IPS-18c (cell line): ENCODE results near the gene TBPL1.

Source experiments
- H3K4me3 ChIP-seq: 2 replicates; pipeline ENCODE4 v1.7.0; 2013; ENCODE audit warnings: low read depth, mild to moderate bottlenecking, low read length, moderate library complexity; ENCODE audit not compliant: insufficient read depth
- H3K9me3 ChIP-seq: one replicate; pipeline ENCODE4 v1.6.1; 2013; ENCODE audit warnings: mild to moderate bottlenecking, low read length, moderate library complexity; ENCODE audit not compliant: control insufficient read depth, insufficient read depth

The TBPL1 gene

DNA sequence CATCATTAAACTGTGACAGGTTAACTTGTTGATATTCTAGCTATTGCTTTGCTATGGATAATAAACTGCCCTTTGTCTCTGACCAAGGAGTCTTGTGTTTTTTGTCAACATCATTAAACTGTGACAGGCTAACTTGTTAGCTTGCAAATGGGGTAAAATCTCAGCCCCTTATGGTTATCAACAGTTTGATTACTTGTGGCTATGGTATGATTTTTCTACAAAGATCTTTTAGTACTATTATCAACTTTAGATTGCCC, 63.5 kb downstream of the TBPL1 start:
- Histone ChIP-seq H3K4me3 (no peak overlapping the region), H3K9me3 (no peaks in the 10 kb centered on the region)

DNA sequence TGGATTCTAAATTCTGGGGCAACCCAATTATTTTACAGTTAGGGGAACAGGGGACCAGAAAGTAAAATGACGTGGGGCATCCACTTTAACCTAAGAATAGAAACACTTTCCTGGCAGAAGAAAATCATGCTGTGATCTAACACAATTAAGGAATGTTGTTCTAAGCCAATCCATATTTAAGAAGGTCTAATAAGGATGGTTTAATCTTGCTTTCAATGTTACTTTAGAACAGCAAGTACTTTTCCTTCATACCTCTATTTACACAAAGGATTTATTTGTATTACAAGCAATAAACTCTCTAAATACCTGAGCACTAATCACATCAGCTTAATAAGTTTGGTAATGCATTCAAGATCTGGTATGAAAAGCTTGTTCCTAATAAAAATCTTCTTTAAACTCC, 67.0 kb downstream of the TBPL1 start:
- no peak overlapping the region for H3K4me3 ChIP-seq

DNA sequence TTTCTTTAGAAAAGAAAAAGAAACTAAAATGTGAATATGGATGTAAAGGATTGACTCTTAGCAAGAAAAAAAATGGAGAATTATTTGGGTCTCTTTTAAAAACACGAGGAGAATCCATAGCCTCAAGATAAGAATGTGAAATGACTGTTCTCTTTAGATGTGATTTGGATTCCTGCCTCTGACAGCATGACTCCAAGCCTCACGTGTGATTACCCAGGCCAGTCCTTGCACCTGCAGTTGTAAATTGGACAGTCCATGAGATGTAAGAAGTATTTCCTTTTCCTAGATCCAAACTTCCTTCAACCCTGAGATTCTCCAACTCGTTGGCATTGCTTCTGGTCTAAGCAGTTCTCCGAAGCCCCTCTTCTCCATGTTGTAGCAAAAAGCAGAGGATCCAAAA, 67.5 kb downstream of the TBPL1 start:
- H3K4me3 ChIP-seq: no peak overlapping the region
- peaks cover 2% of the 10 kb centered on the region for H3K9me3 ChIP-seq

More for the DNA sequence above, 67.0 kb downstream of the TBPL1 start:
- H3K9me3 ChIP-seq: peaks cover 2% of the 10 kb centered on the region

DNA sequence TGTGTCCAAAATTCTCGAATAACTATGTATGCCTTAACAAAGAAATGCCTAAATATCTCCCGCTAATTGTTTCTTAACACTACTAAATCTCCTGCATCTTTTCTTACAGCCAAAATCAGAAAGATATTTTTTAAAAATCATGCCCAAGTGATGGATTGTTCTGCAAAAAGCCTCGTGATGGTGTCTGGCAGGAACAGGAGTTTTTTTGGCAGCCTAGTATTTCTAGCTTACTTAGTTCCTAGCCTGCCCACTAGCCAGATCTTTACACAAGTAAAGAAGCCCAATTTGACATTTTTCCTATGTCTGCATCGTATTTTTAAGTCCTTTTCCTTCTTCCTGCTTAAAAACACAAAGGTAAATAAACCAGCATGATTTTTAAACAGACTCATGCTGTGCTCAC, 67.9 kb downstream of the TBPL1 start:
- peaks cover 2% of the 10 kb centered on the region for H3K9me3 ChIP-seq
- no peak overlapping the region for H3K4me3 ChIP-seq

DNA sequence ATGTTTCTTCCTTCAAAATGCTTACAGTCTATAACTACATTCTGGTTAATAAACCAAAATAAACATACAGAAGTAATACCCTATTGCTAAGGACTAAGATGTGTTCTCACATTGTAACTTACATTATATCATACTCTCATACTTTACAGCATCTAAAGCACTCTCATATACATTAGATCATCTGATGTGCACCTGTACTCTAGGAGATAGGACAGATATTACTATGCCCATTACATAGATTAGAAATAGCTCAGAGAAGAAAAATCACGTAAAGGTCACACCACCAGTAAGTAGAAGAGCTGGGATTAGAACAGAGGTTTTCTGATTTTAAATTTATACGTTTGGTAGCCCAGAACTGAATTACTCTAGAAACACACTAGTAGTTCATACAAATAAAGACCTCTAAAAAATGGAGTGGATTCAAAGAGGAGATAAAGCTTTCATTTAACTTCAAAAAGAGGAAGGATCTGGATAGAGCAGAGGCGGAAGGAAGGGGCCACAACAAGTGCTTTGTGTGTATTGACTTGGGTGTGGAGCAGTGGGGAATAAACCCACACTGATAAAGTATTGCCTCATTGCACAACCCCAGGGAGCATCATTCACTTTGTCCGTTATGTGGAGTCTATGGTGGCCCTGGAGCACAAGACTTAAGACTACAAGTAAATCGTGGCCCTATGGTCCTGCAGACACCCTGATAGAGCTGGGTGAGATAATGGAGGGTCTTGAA, 68.5 kb downstream of the TBPL1 start:
- peaks cover 2% of the 10 kb centered on the region for H3K9me3 ChIP-seq
- no peak overlapping the region for H3K4me3 ChIP-seq

DNA sequence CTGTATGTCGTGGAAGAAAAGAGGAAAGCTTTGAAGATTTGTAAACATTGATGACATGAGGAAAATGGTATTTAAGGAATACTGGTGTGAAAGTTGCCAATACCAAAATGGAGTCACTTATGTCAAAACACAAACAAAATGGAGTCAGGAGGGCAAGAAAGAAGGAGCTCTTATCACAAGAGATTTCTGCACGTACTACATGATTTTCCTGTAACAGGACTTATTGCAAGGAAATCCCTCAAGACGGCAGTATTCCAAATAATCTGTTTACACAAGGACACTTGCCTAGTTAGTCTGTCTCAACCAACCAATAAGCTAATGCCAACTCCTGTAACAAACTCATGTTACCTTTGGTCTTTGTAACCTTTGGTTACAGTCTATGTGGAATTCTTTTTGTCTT, 69.6 kb downstream of the TBPL1 start:
- H3K4me3 ChIP-seq: no peak overlapping the region
- peaks cover 2% of the 10 kb centered on the region for H3K9me3 ChIP-seq

DNA sequence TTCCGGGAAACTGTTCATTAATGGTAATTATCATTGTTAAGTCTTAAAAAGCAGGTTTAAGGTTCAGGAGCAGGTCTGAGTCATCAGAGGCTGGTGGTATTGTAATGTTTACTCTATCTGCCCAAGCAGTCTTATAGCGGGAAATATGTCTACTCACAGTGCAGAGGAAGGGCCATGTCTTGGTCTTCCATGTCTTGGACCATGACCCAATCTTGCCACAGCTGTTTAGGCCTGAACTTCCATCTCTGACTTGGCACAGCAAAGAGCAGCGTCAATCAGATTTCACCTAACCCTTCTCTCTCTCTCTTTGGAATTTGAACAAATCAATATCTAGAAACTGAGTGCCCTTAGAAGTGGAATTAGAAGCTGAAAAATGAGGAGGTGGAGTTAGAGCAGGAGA, 73.6 kb downstream of the TBPL1 start:
- Histone ChIP-seq H3K9me3 (peaks cover 2% of the 10 kb centered on the region), H3K4me3 (no peak overlapping the region)

DNA sequence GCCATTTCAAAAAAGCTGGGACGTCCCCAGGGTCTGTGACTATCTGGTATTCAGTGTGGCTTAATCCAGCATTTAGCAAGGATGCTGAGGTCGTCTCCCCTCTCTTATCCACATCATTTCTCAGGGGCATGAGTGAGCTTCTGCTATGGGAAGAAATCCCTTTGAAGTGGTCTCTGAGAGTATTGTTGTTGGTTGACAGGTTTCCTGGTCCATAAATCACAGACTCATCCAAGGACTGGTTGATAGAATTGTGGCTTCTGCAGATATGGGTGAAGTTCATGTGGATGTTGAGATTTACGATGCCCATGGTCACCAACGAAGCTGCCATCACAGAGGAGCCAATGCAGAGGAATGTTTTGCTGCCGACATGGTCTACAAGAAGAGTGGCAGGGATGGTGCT, 75.4 kb downstream of the TBPL1 start:
- Histone ChIP-seq H3K4me3 (no peak overlapping the region), H3K9me3 (no peaks in the 10 kb centered on the region)

DNA sequence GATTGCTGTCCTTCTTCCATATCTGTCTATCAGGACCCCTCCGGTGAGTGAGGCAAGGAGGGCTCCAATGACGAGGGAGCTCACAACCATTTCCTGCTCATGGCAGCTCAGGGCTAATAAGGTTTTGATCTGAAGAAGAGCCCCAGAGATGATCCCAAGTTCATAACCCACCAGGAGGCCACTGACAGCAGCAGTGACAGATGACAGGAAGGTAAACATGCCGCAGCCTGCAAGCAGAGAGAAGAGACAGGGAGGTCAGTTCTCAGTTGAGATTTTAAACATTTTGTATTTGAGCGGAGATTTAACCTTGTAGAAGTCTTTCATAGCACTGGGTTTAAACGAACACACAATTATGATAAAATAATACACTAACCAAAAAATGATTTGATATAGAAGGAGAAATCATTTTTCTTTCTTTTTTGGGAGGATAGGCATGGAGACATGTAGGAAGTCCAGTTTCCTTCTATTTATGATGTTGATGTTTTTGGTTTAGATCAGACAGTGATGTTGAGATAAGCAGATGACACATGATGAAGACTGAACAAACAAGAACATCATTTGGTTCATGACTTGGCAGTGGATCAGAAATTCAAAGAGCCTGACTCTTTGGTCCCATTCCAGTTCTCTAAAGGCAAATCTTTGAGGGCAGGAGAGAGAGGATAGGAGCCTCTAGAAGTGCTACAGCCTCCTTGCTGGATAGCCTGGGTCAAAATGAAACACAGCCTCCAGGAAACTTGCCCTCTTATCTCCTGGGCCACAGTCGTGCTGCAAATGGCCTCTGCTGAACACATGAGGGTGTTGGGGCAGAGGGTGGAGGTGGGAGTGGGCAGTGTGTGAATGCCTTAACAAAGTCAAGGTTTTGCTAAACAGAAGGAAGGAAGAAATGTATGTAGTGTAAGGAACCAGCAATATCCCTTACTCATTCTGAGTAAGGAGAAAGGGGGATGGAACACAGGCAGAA, 76.8 kb downstream of the TBPL1 start:
- H3K4me3 ChIP-seq: no peak overlapping the region

DNA sequence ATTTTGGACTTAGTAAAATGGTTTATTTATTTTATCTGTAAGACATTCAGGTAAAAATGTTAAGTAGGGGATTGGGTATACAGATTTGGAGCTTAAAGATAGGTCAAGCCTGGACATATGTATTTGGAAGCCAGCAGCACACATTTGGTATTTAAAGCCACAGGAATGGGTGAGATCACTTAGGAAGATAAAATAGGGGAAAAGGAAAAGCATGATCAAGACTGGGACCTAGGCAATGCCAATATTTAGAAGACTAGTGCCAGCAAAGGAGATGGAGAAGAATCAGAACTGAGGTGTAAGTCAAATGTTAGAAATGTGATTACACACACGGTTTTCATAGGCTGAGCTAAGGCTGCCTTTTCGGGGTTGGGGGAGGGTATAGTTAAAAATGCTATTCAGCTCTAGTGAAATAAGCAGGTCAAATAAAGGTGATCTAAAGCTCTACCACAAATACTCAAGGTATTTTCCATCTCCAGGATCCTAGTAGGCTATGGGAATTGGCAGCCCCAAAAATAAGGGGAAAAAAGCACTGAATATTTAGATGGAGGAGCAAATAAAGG, 78.8 kb downstream of the TBPL1 start:
- H3K4me3 ChIP-seq: no peak overlapping the region
- H3K9me3 ChIP-seq: no peaks in the 10 kb centered on the region

More for the DNA sequence above, 76.8 kb downstream of the TBPL1 start:
- no peaks in the 10 kb centered on the region for H3K9me3 ChIP-seq

DNA sequence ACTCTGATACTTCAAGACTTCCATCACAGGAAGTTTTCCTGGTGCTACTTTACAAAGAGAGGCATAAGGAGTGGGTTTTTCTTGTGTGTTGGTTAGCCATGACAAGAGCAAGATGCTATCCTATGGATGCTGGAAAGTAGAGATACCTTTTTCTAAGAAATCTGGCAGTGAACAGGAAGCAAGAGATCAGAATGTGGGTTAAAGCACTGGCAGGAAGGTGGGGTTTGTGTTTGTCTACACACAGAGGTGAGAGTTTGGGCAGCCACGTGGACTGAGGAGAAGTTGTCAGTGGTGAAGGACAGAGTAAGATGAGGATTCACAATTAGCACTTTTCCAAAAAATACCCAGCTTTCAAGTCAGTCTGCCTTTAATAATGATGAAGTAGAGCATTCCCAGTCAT, 81.5 kb downstream of the TBPL1 start:
- H3K9me3 ChIP-seq: no peaks in the 10 kb centered on the region
- H3K4me3 ChIP-seq: no peak overlapping the region

DNA sequence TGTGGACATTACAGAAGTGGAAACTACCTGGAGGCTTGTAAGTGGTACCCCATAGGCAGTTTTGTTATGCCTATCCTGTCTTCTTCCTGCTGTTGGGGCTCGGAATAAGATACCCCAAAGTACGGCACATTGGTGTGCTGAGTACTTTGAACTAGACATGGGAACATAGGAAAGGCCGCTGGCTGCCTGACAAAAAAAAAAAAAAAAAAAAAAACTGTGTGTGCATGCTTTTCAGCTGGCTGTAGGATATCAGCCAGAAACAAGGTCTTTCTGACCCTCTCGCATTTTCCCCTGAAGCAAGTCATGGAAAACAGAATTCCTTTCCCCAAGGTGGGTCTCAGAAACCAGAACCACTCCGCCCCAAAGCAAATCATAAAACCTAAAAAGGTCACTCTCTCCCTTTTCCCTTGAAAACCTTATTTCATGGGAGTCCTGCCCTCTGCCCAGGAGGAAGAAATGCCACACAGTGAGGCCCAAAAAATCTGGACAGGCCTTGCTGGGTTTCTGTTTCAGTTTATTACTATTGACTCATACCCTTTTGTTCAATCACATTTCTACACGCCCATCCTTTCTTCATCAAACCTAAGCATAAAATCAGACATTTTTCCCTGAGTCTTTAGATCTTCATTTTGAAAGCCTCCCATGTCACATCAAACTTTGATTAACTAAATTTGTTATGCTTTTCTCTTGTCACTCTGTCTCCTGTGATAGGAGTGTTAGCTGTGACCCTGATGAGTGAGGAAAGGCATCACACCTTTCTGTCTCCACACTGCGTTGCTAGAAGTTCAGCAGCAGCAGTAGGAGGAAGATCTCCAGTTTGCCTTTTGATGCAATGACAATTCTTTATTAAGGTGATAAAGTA, 82.2 kb downstream of the TBPL1 start:
- Histone ChIP-seq H3K4me3 (no peak overlapping the region), H3K9me3 (no peaks in the 10 kb centered on the region)

DNA sequence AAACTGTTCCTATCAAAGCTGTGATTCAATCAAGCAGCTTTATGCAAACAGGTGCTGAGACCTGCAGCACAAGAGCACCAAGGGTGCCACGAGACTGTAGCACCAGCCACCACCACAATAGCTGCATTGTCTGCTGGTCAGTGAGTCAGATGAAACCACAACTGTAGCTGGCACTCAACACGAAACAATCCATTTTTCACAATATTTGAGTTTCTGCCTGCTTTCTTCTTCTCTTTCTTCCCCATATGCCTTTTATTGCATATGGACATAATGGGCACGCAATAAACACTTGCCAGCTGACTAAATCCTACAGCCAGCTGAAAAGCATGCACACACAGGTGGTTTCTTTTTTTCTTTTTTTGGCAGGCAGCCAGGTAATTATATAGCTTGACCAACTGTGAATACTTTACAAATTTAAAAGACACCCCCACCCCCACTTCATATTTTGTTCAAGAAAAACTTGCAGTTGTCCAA, 82.8 kb downstream of the TBPL1 start:
- no peaks in the 10 kb centered on the region for H3K9me3 ChIP-seq
- no peak overlapping the region for H3K4me3 ChIP-seq

DNA sequence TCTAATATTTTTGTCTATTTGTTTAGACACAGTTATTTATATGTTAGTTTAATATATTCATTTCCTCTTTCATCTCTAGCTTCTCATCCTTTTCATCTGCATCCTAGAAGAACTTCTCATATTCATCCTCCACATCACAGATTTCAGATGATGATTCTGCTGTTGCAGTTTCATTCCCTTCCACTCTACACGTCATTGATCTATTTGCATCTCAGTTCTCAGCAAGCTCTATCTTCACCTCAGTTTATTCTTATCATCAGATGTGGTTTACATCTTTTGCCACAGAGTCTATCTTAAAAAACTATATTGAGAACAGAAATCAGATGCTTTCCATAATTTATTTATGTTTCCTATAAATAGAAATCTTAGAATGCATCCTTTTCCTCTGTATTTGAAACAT, 86.1 kb downstream of the TBPL1 start:
- H3K4me3 ChIP-seq: no peak overlapping the region
- no peaks in the 10 kb centered on the region for H3K9me3 ChIP-seq
